ENCODE results near the gene PHAF1.

Gene PHAF1

GRCh38 chr16:67197704-67198103 is 88.0 kb downstream of the PHAF1 start:
- peaks cover 47% of the 10 kb centered on the region for H3K36me3 Mint-ChIP-seq
- ATAC-seq: no peak

More at GRCh38 chr16:67197704-67198103, 88.0 kb downstream of the PHAF1 start:
- Mint-ChIP-seq H3K27ac (no peak overlapping the region), H3K27me3 (no peaks in the 10 kb centered on the region), H3K4me1 (peaks cover 60% of the 10 kb centered on the region), H3K4me3 (no peak overlapping the region), H3K9me3 (no peaks in the 10 kb centered on the region)
